Parathyroid adenoma (tissue), 2 donors: Measurements from ENCODE around the gene DYNLL1.

Experiments used
- H2AFZ ChIP-seq: fragments of 300-600 bp; sonication (generic); one replicate; pipeline ENCODE4 v1.7.0; 2017; ENCODE audit warnings: antibody characterized with exemption, mild to moderate bottlenecking
- H3K27ac ChIP-seq: fragments of 300-600 bp; sonication (generic); one replicate; pipeline ENCODE4 v1.7.0; 2017
- H3K27me3 ChIP-seq: fragments of 300-600 bp; sonication (generic); one replicate; pipeline ENCODE4 v1.7.0; 2017; ENCODE audit warnings: low read length; ENCODE audit not compliant: control insufficient read depth, insufficient read depth
- H3K36me3 ChIP-seq: fragments of 300-600 bp; sonication (generic); one replicate; pipeline ENCODE4 v1.7.0; 2017; ENCODE audit warnings: low read length; ENCODE audit not compliant: control insufficient read depth, insufficient read depth
- H3K4me1 ChIP-seq: fragments of 300-600 bp; sonication (generic); one replicate; pipeline ENCODE4 v1.7.0; 2017; ENCODE audit warnings: control low read depth
- H3K4me2 ChIP-seq: fragments of 300-600 bp; sonication (generic); one replicate; pipeline ENCODE4 v1.7.0; 2017; ENCODE audit warnings: low read length
- H3K4me3 ChIP-seq: fragments of 300-600 bp; sonication (generic); one replicate; pipeline ENCODE4 v1.7.0; 2017; ENCODE audit warnings: low read depth, low read length
- H3K79me2 ChIP-seq: fragments of 300-600 bp; sonication (generic); one replicate; pipeline ENCODE4 v1.7.0; 2017; ENCODE audit warnings: control low read depth
- H3K9ac ChIP-seq: fragments of 300-600 bp; sonication (generic); one replicate; pipeline ENCODE4 v1.7.0; 2017; ENCODE audit warnings: mild to moderate bottlenecking
- H3K9me3 ChIP-seq: fragments of 300-600 bp; sonication (generic); one replicate; pipeline ENCODE4 v1.7.0; 2017; ENCODE audit warnings: low read length; ENCODE audit not compliant: control insufficient read depth
- CTCF ChIP-seq: fragments of 300-600 bp; sonication (generic); IDR thresholded peaks from one replicate; pipeline ENCODE4 v1.7.0; 2017; ENCODE audit warnings: antibody characterized with exemption, mild to moderate bottlenecking
- donor health status: primary hyperparathyroidism.

Gene DYNLL1

GRCh38 chr12:120546050-120546386, 50.1 kb downstream of the DYNLL1 start:
- no peak overlapping the region for H3K4me3 ChIP-seq
- H3K9ac ChIP-seq, result no peak overlapping the region
- no peaks in the 10 kb centered on the region for H3K9me3 ChIP-seq
- peaks cover 68% of the 10 kb centered on the region for H3K79me2 ChIP-seq
- H3K36me3 ChIP-seq, result no peaks in the 10 kb centered on the region
- H3K27me3 ChIP-seq, result no peaks in the 10 kb centered on the region
- no peaks in the 10 kb centered on the region for H3K4me1 ChIP-seq
- TF ChIP-seq CTCF, result no peak
- no peak overlapping the region for H3K27ac ChIP-seq
- no peak overlapping the region for H2AFZ ChIP-seq
- no peak overlapping the region for H3K4me2 ChIP-seq
